GM10248 (cell line): ENCODE data around the gene BAZ1A.

ENCODE experiments used
- CTCF ChIA-PET: fragments of 300-600 bp; sonication (Branson Sonifier 250); formaldehyde crosslinking; extraction: SDS; loops from one replicate; lab custom pipeline; 2021; ENCODE audit warnings: antibody characterized with exemption; lab: Yijun Ruan, JAX
- POLR2A ChIA-PET: fragments of 350-650 bp; sonication (Branson Sonifier 250); formaldehyde crosslinking; extraction: SDS; loops from one replicate; lab custom pipeline; 2020; ENCODE audit warnings: antibody characterized with exemption; lab: Yijun Ruan, JAX
- DNase-seq: peaks from one replicate; pipeline ENCODE4 v3.0.0; 2012; ENCODE audit errors: extremely low spot score
- TF ChIP-seq, protein P1 (sequence below): IDR thresholded peaks from 2 replicates; pipeline ENCODE4 v1.5.1; 2012; ENCODE audit warnings: mild to moderate bottlenecking, low read depth; ENCODE audit errors: extremely low read depth, missing control alignments, control extremely low read depth

Gene BAZ1A

GRCh38 chr14:34781242-34781641 lies 93.9 kb downstream of the BAZ1A start:
- POLR2A ChIA-PET = no interaction called here
- TF ChIP-seq, protein P1, sequence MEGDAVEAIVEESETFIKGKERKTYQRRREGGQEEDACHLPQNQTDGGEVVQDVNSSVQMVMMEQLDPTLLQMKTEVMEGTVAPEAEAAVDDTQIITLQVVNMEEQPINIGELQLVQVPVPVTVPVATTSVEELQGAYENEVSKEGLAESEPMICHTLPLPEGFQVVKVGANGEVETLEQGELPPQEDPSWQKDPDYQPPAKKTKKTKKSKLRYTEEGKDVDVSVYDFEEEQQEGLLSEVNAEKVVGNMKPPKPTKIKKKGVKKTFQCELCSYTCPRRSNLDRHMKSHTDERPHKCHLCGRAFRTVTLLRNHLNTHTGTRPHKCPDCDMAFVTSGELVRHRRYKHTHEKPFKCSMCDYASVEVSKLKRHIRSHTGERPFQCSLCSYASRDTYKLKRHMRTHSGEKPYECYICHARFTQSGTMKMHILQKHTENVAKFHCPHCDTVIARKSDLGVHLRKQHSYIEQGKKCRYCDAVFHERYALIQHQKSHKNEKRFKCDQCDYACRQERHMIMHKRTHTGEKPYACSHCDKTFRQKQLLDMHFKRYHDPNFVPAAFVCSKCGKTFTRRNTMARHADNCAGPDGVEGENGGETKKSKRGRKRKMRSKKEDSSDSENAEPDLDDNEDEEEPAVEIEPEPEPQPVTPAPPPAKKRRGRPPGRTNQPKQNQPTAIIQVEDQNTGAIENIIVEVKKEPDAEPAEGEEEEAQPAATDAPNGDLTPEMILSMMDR = no peak
- no peak for DNase-seq
- CTCF ChIA-PET = interaction anchor here (1.5 kb wide), 1 partner anchor 108 kb away, joined by 3 read pairs; no protein-coding TSS in a partner anchor

DNA sequence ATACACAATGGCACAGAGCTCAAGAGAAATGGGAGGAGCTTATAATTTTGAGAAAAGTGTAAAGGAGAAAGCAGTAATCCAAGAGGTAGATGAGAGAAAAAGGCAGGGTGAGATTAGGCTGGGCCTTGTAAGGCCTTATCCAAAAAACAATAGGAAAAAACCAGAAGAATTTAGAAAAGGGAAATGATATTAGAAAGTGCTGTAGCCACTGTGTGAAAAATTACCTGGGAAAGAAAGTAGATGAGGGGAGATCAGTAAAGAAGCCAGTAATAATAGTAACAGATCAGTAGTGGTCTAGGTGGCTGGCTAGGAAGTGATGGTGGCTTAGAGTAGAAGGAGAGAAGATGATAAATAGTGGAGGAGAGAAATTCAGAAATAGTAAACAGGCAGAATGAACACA lies 94.5 kb downstream of the BAZ1A start:
- TF ChIP-seq, protein P1 = no peak
- ChIA-PET POLR2A (no interaction called here), CTCF (interaction anchor here (1.5 kb wide), 1 partner anchor 107 kb away, joined by 3 read pairs; no protein-coding TSS in a partner anchor)
- no peak for DNase-seq

GRCh38 chr14:34778744-34779143 lies 96.4 kb downstream of the BAZ1A start:
- CTCF ChIA-PET = interaction anchor here (1.0 to 1.5 kb wide), 4 partner anchors 9 to 56 kb away, joined by 3 to 4 read pairs (median 4); no protein-coding TSS in a partner anchor
- POLR2A ChIA-PET = no interaction called here
- TF ChIP-seq, protein P1 = no peak
- DNase-seq = no peak

DNA sequence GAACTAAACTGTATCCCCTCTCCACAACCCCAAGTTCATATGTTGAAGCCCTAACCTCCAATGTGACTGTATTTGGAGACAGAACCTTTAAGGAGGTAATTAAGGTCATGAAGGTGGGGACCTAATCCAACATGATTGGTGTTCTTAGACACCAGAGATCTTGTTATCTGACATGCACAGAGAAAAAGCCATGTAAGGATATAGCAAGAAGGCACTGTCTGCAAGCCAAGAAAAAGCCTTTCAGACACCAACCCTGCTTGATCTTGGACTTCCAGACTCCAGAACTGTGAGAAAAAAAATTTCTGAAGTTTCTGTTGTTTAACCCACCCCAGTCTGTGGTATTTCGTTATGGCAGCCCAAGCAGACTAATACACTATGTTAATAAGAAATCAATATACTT lies 98.5 kb downstream of the BAZ1A start:
- TF ChIP-seq, protein P1 = no peak
- no peak for DNase-seq
- CTCF ChIA-PET = interaction anchor here (1.6 to 1.7 kb wide), 2 partner anchors 11 to 53 kb away, joined by 4 to 5 read pairs; no protein-coding TSS in a partner anchor
- POLR2A ChIA-PET = no interaction called here

- TF ChIP-seq, protein P1 = no peak
- DNase-seq = no peak
- ChIA-PET CTCF (interaction anchor here (1.7 kb wide), 1 partner anchor 53 kb away, joined by 5 read pairs; no protein-coding TSS in a partner anchor), POLR2A (interaction anchor here (0.6 kb wide), 1 partner anchor 343 kb away, joined by 8 read pairs; no protein-coding TSS in a partner anchor)
Measured at GRCh38 chr14:34775922-34776321, 99.2 kb downstream of the BAZ1A start.

DNA sequence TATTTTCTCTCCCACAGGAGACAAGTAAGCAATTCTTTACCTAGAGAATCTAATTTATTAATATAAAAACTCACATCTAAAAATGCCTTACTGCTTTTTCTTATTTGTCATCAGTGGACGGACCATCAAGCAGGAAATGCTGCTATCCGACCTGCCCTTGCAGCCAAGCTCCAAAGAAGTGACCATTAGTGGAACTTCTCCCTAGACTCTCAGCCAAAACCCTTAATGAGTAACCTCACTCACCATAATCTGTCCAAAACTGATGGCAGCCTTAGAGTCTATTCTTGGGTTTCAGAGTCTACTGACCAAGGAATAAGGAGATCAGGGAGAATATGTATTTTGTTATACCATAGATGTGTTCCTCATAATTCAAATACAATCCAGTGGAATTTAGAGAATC lies 99.8 kb downstream of the BAZ1A start:
- CTCF ChIA-PET = interaction anchor here (1.3 kb wide), 1 partner anchor 10 kb away, joined by 3 read pairs; no protein-coding TSS in a partner anchor
- POLR2A ChIA-PET = no interaction called here
- TF ChIP-seq, protein P1 = no peak
- DNase-seq = no peak
